Tibial nerve (tissue), 4 donors: ENCODE data around the gene KDM4C. TPM values are rescaled to one million over a fixed set of nuclear protein-coding genes. Genes with fewer than 3 reads are reported as not detected.
"Not testable (repeated sequence)": the region's sequence is repeated elsewhere in the genome, so short reads cannot be mapped to it uniquely, and the experiment has no call there.

ENCODE experiments used
- DNase-seq, 2 donors: peaks; one replicate each; pipeline ENCODE4 v3.0.0-alpha.2; 2019; ENCODE audit warnings: low spot score in 2 of 2
- H3K27ac ChIP-seq, 4 donors: fragments of 200-600 bp; sonication (generic) in 3 of 4; one replicate each; pipeline ENCODE4 v1.5.1; 2017 to 2019; ENCODE audit warnings: mild to moderate bottlenecking in 1 of 4
- H3K27me3 ChIP-seq, 2 donors: fragments of 200-600 bp; sonication (generic) in 1 of 2; one replicate each; pipeline versions ENCODE4 v1.5.1 to v1.6.0; 2017 to 2019
- H3K36me3 ChIP-seq, 3 donors: fragments of 200-600 bp; sonication (generic); one replicate each; pipeline ENCODE4 v1.5.1; 2018 to 2019
- H3K4me1 ChIP-seq, 4 donors: fragments of 200-600 bp; sonication (generic) in 3 of 4; one replicate each; pipeline ENCODE4 v1.5.1; 2017 to 2019
- H3K4me3 ChIP-seq, 4 donors: fragments of 200-600 bp; sonication (generic) in 3 of 4; one replicate each; pipeline ENCODE4 v1.5.1; 2017 to 2019; ENCODE audit warnings: mild to moderate bottlenecking in 1 of 4, moderate library complexity in 1 of 4
- H3K9me3 ChIP-seq, 4 donors: fragments of 200-600 bp; sonication (generic) in 3 of 4; one replicate each; pipeline ENCODE4 v1.5.1; 2017 to 2019
- CTCF ChIP-seq, 5 experiments: fragments of 200-600 bp in 3 of 5; fragments of 450-650 bp in 2 of 5; sonication (generic) in 3 of 5; IDR thresholded peaks; one replicate each; pipeline ENCODE4 v1.5.1; 2016 to 2019; ENCODE audit warnings: antibody characterized with exemption in 5 of 5, mild to moderate bottlenecking in 3 of 5, moderate library complexity in 2 of 5
- EP300 ChIP-seq, 2 donors: sonication (generic); formaldehyde crosslinking; IDR thresholded peaks; one replicate each; pipeline ENCODE4 v1.6.1; 2017; ENCODE audit warnings: antibody characterized with exemption in 2 of 2, mild to moderate bottlenecking in 1 of 2
- POLR2A ChIP-seq, 2 donors: fragments of 450-650 bp; IDR thresholded peaks; one replicate each; pipeline ENCODE4 v1.6.1; 2017; ENCODE audit warnings: antibody characterized with exemption in 2 of 2, mild to moderate bottlenecking in 2 of 2, moderate library complexity in 2 of 2
- WGBS, 2 donors: methylation state at CpG; one replicate each; pipeline ENCODE4 v1.1.5; 2018; 5-methylcytosine and 5-hydroxymethylcytosine counted together
- total RNA-seq, 4 donors: library from RNA; depleted of rRNA; stranded (reverse); fragments of >200 nt; gene quantifications; one replicate each; pipeline ENCODE4 v1.1.0, GENCODE V29; 2016

KDM4C gene
- total RNA-seq, 4 donors from 2014 or later = 27.8 to 47.7 (median 38.1) TPM

- DNase-seq = no peak
- H3K36me3 ChIP-seq = peaks cover 0 to 23% (median 0%) of the 10 kb centered on the region in 3 donors
- H3K4me3 ChIP-seq = no peak overlapping the region
- TF ChIP-seq EP300 (IDR thresholded peaks at IDR 0.05) = no peak
- 74 to 98% methylated on average over 5 of the region's 5 CpGs for WGBS, 2 donors
- H3K9me3 ChIP-seq = no peaks in the 10 kb centered on the region
- H3K4me1 ChIP-seq = peaks cover 0 to 21% (median 13%) of the 10 kb centered on the region in 4 donors
- H3K27me3 ChIP-seq = no peaks in the 10 kb centered on the region
- H3K27ac ChIP-seq = no peak overlapping the region
Measured at GRCh38 chr9:6790866-6791265, 33.1 kb downstream of the KDM4C start.

GRCh38 chr9:6793203-6793602, 35.4 kb downstream of the KDM4C start:
- Histone ChIP-seq H3K27ac (no peak overlapping the region), H3K9me3 (no peaks in the 10 kb centered on the region), H3K4me3 (no peak overlapping the region), H3K4me1 (peaks cover 0 to 6% (median 5%) of the 10 kb centered on the region in 4 donors), H3K36me3 (peaks cover 0 to 23% (median 0%) of the 10 kb centered on the region in 3 donors), H3K27me3 (no peaks in the 10 kb centered on the region)
- WGBS, 2 donors = 96 to 98% methylated on average over 3 of the region's 3 CpGs
- TF ChIP-seq POLR2A (IDR thresholded peaks at IDR 0.05) (no peak), EP300 (IDR thresholded peaks at IDR 0.05) (no peak), CTCF (IDR thresholded peaks at IDR 0.05) (no peak)
- DNase-seq = no peak

- Histone ChIP-seq H3K27ac (no peak overlapping the region), H3K9me3 (no peaks in the 10 kb centered on the region), H3K27me3 (no peaks in the 10 kb centered on the region), H3K4me1 (no peaks in the 10 kb centered on the region), H3K4me3 (no peak overlapping the region), H3K36me3 (peaks cover 0 to 23% (median 0%) of the 10 kb centered on the region in 3 donors)
- WGBS, 2 donors = 93 to 100% methylated on average over 1 of the region's 1 CpG
- no peak for DNase-seq
- TF ChIP-seq POLR2A (IDR thresholded peaks at IDR 0.05) = no peak
- no peak for TF ChIP-seq CTCF (IDR thresholded peaks at IDR 0.05)
Measured at GRCh38 chr9:6794936-6795335, 37.2 kb downstream of the KDM4C start.

GRCh38 chr9:6802926-6803325, 45.2 kb downstream of the KDM4C start:
- peaks cover 0 to 10% (median 0%) of the 10 kb centered on the region in 3 donors for H3K36me3 ChIP-seq
- TF ChIP-seq CTCF (IDR thresholded peaks at IDR 0.05) (no peak), POLR2A (IDR thresholded peaks at IDR 0.05) (no peak), EP300 (IDR thresholded peaks at IDR 0.05) (no peak)
- no peaks in the 10 kb centered on the region for H3K27me3 ChIP-seq
- H3K4me3 ChIP-seq = no peak overlapping the region
- no peak for DNase-seq
- H3K4me1 ChIP-seq = peaks cover 0 to 6% (median 0%) of the 10 kb centered on the region in 4 donors
- WGBS, 2 donors = 87 to 100% methylated on average over 4 of the region's 4 CpGs
- no peak overlapping the region for H3K27ac ChIP-seq
- H3K9me3 ChIP-seq = no peaks in the 10 kb centered on the region

- H3K36me3 ChIP-seq = peaks cover 0 to 10% (median 0%) of the 10 kb centered on the region in 3 donors
- H3K4me1 ChIP-seq = peaks cover 0 to 6% (median 0%) of the 10 kb centered on the region in 4 donors
- H3K27me3 ChIP-seq = no peaks in the 10 kb centered on the region
- no peak for DNase-seq
- 21 to 23% methylated on average over 1 of the region's 1 CpG for WGBS, 2 donors
- H3K4me3 ChIP-seq = no peak overlapping the region
- no peak for TF ChIP-seq POLR2A (IDR thresholded peaks at IDR 0.05)
- no peak for TF ChIP-seq CTCF (IDR thresholded peaks at IDR 0.05)
- TF ChIP-seq EP300 (IDR thresholded peaks at IDR 0.05) = no peak
- H3K27ac ChIP-seq = no peak overlapping the region
- H3K9me3 ChIP-seq = no peaks in the 10 kb centered on the region
Measured at GRCh38 chr9:6805532-6805931, 47.8 kb downstream of the KDM4C start.

- H3K36me3 ChIP-seq = peaks cover 0 to 10% (median 0%) of the 10 kb centered on the region in 3 donors
- not testable (repeated sequence) for H3K4me3 ChIP-seq, H3K27me3 ChIP-seq, H3K4me1 ChIP-seq, H3K27ac ChIP-seq, H3K9me3 ChIP-seq, DNase-seq
- WGBS, 2 donors = 96 to 98% methylated on average over 6 of the region's 6 CpGs
Measured at GRCh38 chr9:6806318-6806717, 48.5 kb downstream of the KDM4C start.

GRCh38 chr9:6807669-6808068, 49.9 kb downstream of the KDM4C start:
- WGBS, 2 donors = 94% methylated on average over 6 of the region's 30 CpGs; no CpG with 5 or more reads in 1 of the 2 donors

More at GRCh38 chr9:6807669-6808068, 49.9 kb downstream of the KDM4C start:
- not testable (repeated sequence) for H3K4me3 ChIP-seq, H3K27me3 ChIP-seq, H3K27ac ChIP-seq, H3K9me3 ChIP-seq, DNase-seq
- H3K4me1 ChIP-seq = peaks cover 0 to 11% (median 0%) of the 10 kb centered on the region in 4 donors
- peaks cover 0 to 10% (median 0%) of the 10 kb centered on the region in 3 donors for H3K36me3 ChIP-seq
